SU-DHL-6 (cell line): ENCODE data around the gene TIPARP.

Experiments used
- H2AFZ ChIP-seq: fragments of 200-600 bp; sonication (generic); 2 replicates; pipeline ENCODE4 v1.6.1; 2014; ENCODE audit warnings: low read depth, mild to moderate bottlenecking, moderate library complexity, mixed read lengths, antibody characterized with exemption, low read length; ENCODE audit not compliant: severe bottlenecking
- H3F3A ChIP-seq: fragments of 200-600 bp; shearing (Covaris generic); 2 replicates; pipeline ENCODE4 v1.6.0; 2016; ENCODE audit warnings: antibody characterized with exemption, mild to moderate bottlenecking; ENCODE audit not compliant: insufficient read depth
- H3K27ac ChIP-seq: fragments of 200-600 bp; sonication (generic); 2 replicates; pipeline ENCODE4 v1.5.1; 2016; ENCODE audit warnings: low read depth, mild to moderate bottlenecking, low read length, moderate library complexity, mixed read lengths
- H3K27me3 ChIP-seq: fragments of 200-600 bp; sonication (generic), shearing (Covaris generic); 2 replicates; pipeline ENCODE4 v1.6.0; 2014; ENCODE audit warnings: mild to moderate bottlenecking, low read length
- H3K36me3 ChIP-seq: fragments of 200-600 bp; sonication (generic); 2 replicates; pipeline ENCODE4 v1.6.1; 2014; ENCODE audit warnings: mild to moderate bottlenecking, low read length, mixed read lengths
- H3K4me2 ChIP-seq: fragments of 300-600, 200-600 bp; shearing (Covaris generic), sonication (generic); 2 replicates; pipeline ENCODE4 v1.6.0; 2014; ENCODE audit warnings: low read length, low read depth, mild to moderate bottlenecking; ENCODE audit not compliant: poor library complexity, severe bottlenecking
- H3K4me3 ChIP-seq: fragments of 200-600 bp; sonication (generic); 2 replicates; pipeline ENCODE4 v1.5.1; 2014; ENCODE audit warnings: antibody characterized with exemption, low read length, mild to moderate bottlenecking, mixed read lengths; ENCODE audit not compliant: insufficient read depth, poor library complexity, severe bottlenecking
- H3K79me2 ChIP-seq: fragments of 200-600 bp; sonication (generic); 2 replicates; pipeline ENCODE4 v1.6.1; 2014; ENCODE audit warnings: mild to moderate bottlenecking, low read length, moderate library complexity; ENCODE audit not compliant: insufficient read depth
- H3K9ac ChIP-seq: fragments of 200-600 bp; sonication (generic); 2 replicates; pipeline ENCODE4 v1.7.0; 2014; ENCODE audit warnings: mild to moderate bottlenecking, low read length
- H3K9me2 ChIP-seq: fragments of 200-600 bp; sonication (generic); replicated peaks from 2 replicates; pipeline ENCODE4 v1.6.1; 2014; ENCODE audit warnings: low read length; ENCODE audit not compliant: insufficient read depth
- H3K9me3 ChIP-seq: fragments of 200-600 bp; sonication (generic); 2 replicates; pipeline ENCODE4 v1.6.1; 2014; ENCODE audit warnings: low read length, mixed read lengths; ENCODE audit not compliant: insufficient read depth
- H4K20me1 ChIP-seq: fragments of 200-600 bp; sonication (generic); 2 replicates; pipeline ENCODE4 v1.6.1; 2014; ENCODE audit warnings: low read depth, mild to moderate bottlenecking, antibody characterized with exemption, low read length, moderate library complexity, mixed read lengths
- CTCF ChIP-seq: fragments of 200-600 bp; sonication (generic); IDR thresholded peaks from one replicate; pipeline ENCODE4 v1.5.1; 2017; ENCODE audit warnings: antibody characterized with exemption, mild to moderate bottlenecking, low read length, moderate library complexity; ENCODE audit not compliant: insufficient read depth, poor library complexity, severe bottlenecking
- EZH2phosphoT487 ChIP-seq: fragments of 200-600 bp; sonication (generic), shearing (Covaris generic); conservative IDR thresholded peaks from 2 replicates; pipeline ENCODE4 v1.6.1; 2018; ENCODE audit warnings: mild to moderate bottlenecking, antibody characterized with exemption, low read length, moderate library complexity, mixed read lengths

The TIPARP gene

GRCh38 chr3:156664831-156665178 lies 9.6 kb upstream of the TIPARP start:
- Histone ChIP-seq H3K27ac (no peak overlapping the region), H3K79me2 (no peaks in the 10 kb centered on the region), H3K9me3 (no peaks in the 10 kb centered on the region), H3K4me3 (no peak overlapping the region), H3K27me3 (no peaks in the 10 kb centered on the region), H3K36me3 (no peaks in the 10 kb centered on the region), H4K20me1 (no peaks in the 10 kb centered on the region), H3K9me2 (no peaks in the 10 kb centered on the region), H3F3A (no peaks in the 10 kb centered on the region), H3K9ac (no peak overlapping the region), H3K4me2 (no peak overlapping the region), H2AFZ (no peak overlapping the region)
- no peak for TF ChIP-seq CTCF
- TF ChIP-seq EZH2phosphoT487, result no peak

GRCh38 chr3:156665291-156665690 lies 9.1 kb upstream of the TIPARP start:
- Histone ChIP-seq H3K27ac (no peak overlapping the region), H3K9me2 (no peaks in the 10 kb centered on the region), H2AFZ (no peak overlapping the region), H4K20me1 (no peaks in the 10 kb centered on the region), H3F3A (no peaks in the 10 kb centered on the region), H3K9me3 (no peaks in the 10 kb centered on the region), H3K4me2 (no peak overlapping the region), H3K36me3 (no peaks in the 10 kb centered on the region), H3K4me3 (no peak overlapping the region), H3K79me2 (no peaks in the 10 kb centered on the region), H3K9ac (no peak overlapping the region), H3K27me3 (no peaks in the 10 kb centered on the region)
- TF ChIP-seq CTCF (no peak), EZH2phosphoT487 (no peak)

GRCh38 chr3:156666073-156666472 lies 8.3 kb upstream of the TIPARP start:
- Histone ChIP-seq H3K9me2 (no peaks in the 10 kb centered on the region), H4K20me1 (no peaks in the 10 kb centered on the region), H3K9me3 (no peaks in the 10 kb centered on the region), H2AFZ (no peak overlapping the region), H3K36me3 (no peaks in the 10 kb centered on the region), H3K4me2 (no peak overlapping the region), H3K27me3 (no peaks in the 10 kb centered on the region), H3K27ac (no peak overlapping the region), H3K79me2 (no peaks in the 10 kb centered on the region), H3K4me3 (no peak overlapping the region), H3K9ac (no peak overlapping the region), H3F3A (no peaks in the 10 kb centered on the region)
- no peak for TF ChIP-seq EZH2phosphoT487
- no peak for TF ChIP-seq CTCF
